Measurements from ENCODE around the gene GFI1B.
"Not testable (repeated sequence)": the region's sequence is repeated elsewhere in the genome, so short reads cannot be mapped to it uniquely, and the experiment has no call there.

DNA sequence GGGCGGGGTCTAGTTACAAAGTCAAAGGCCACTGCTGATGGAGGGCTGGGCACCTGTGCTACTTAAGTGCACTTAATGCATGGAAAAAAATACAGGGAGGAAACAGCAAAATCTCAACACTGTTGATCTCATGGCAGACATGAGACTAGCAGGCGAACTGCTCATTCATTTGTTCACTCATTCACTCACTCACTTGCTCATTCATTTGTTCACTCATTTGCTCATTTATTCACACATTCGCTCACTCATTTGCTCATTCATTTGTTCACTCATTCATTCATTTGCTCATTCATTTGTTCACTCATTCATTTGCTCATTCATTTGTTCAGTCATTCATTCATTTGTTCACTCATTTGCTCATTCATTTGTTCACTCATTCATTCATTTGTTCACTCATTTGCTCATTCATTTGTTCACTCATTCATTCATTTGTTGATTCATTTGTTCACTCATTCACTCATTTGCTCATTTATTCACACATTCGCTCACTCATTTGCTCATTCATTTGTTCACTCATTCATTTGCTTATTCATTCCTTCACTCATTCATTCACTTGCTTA lies 11.6 kb downstream of the GFI1B start:
- TF ChIP-seq, protein P1, sequence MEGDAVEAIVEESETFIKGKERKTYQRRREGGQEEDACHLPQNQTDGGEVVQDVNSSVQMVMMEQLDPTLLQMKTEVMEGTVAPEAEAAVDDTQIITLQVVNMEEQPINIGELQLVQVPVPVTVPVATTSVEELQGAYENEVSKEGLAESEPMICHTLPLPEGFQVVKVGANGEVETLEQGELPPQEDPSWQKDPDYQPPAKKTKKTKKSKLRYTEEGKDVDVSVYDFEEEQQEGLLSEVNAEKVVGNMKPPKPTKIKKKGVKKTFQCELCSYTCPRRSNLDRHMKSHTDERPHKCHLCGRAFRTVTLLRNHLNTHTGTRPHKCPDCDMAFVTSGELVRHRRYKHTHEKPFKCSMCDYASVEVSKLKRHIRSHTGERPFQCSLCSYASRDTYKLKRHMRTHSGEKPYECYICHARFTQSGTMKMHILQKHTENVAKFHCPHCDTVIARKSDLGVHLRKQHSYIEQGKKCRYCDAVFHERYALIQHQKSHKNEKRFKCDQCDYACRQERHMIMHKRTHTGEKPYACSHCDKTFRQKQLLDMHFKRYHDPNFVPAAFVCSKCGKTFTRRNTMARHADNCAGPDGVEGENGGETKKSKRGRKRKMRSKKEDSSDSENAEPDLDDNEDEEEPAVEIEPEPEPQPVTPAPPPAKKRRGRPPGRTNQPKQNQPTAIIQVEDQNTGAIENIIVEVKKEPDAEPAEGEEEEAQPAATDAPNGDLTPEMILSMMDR (IDR thresholded peaks at IDR 0.05), result not testable (repeated sequence)
- TF ChIP-seq POLR2A (IDR thresholded peaks at IDR 0.05), result not testable (repeated sequence)

Data from thyroid gland (tissue), 4 donors.